Embryonic facial prominence (tissue), 1 donor: Measurements from ENCODE around the gene NRIP3.

ENCODE experiments used
- DNase-seq: peaks from one replicate; pipeline ENCODE4 v3.0.0-alpha.2; 2016; ENCODE audit errors: extremely low spot score

The NRIP3 gene

GRCh38 chr11:8932564-8933180, 71.1 kb downstream of the NRIP3 start, which contains the start of gene C11orf16:
Gene C11orf16 (minus strand): TSS chr11:8932947. CDS start chr11:8932308, 639 bp downstream.
- DNase-seq, result no peak
